SK-N-MC (cell line): ENCODE results near the gene EXTL1.

ENCODE experiments used
- DNase-seq: peaks from one replicate; pipeline ENCODE4 v3.0.0-alpha.2; 2011; ENCODE audit warnings: low read depth, low spot score
- H3K27ac ChIP-seq: fragments of 200-600 bp; sonication (generic); 2 replicates; pipeline ENCODE4 v1.5.1; 2016; ENCODE audit warnings: mixed run types
- H3K36me3 ChIP-seq: fragments of 200-600 bp; sonication (generic); 2 replicates; pipeline ENCODE4 v1.6.1; 2017; ENCODE audit warnings: antibody characterized with exemption, low read length, mixed read lengths; ENCODE audit not compliant: insufficient read depth
- H3K4me3 ChIP-seq: fragments of 200-600 bp; sonication (generic); 2 replicates; pipeline ENCODE4 v1.5.1; 2016
- H3K9ac ChIP-seq: fragments of 200-600 bp; sonication (generic); 2 replicates; pipeline ENCODE4 v1.8.0; 2017; ENCODE audit warnings: mixed run types, mixed read lengths; ENCODE audit not compliant: insufficient read length
- H3K9me3 ChIP-seq: fragments of 200-600 bp; sonication (generic); 2 replicates; pipeline ENCODE4 v1.6.1; 2017; ENCODE audit warnings: low read depth, mild to moderate bottlenecking, antibody characterized with exemption, low read length, moderate library complexity, mixed read lengths
- EZH2 ChIP-seq: fragments of 200-600 bp; sonication (generic); IDR thresholded peaks from one replicate; pipeline ENCODE4 v1.6.1; 2017; ENCODE audit warnings: antibody characterized with exemption
- FOXP2 ChIP-seq: optimal IDR thresholded peaks from 2 replicates; pipeline ENCODE3; 2011; ENCODE audit warnings: mild to moderate bottlenecking, moderate library complexity; ENCODE audit not compliant: insufficient read depth; ENCODE audit errors: extremely low read length, control extremely low read depth
- POLR2AphosphoS5 ChIP-seq: IDR thresholded peaks from 2 replicates; pipeline ENCODE4 v1.6.1; 2012; ENCODE audit warnings: mild to moderate bottlenecking, low read depth, low read length, borderline replicate concordance

The EXTL1 gene

DNA sequence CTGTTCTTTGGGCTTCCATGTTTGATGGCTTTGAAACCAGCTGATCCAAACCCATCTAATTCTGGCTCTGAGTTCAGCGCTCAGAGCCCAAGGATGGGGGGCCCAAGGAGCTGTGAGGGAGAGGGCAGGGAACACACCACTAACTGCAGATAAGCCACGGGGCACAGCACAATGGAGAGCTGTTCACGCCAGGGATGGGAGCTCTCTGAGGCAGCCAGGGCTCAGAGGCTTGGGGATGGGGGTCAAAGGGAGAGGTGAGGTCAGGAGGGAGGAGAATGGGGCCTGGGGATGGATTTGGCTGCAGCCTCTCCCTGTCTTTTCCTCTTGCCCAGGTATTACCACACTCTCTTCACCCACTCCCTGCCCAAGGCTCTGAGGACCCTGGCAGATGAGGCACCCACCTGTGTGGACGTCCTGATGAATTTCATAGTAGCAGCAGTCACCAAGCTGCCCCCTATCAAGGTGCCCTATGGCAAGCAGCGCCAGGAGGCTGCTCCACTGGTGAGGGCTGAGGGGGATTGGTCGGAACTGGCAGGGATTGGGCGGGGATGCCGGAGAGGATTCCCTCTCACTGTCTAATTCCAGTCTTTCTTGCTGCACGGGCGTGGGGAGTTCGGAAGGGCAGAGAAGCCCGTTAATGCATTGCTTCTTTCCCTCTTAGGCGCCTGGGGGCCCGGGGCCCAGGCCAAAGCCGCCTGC lies 13.1 kb downstream of the EXTL1 start:
- no peak overlapping the region for H3K9ac ChIP-seq
- no peaks in the 10 kb centered on the region for H3K9me3 ChIP-seq
- TF ChIP-seq POLR2AphosphoS5, result no peak
- TF ChIP-seq EZH2, result no peak
- H3K36me3 ChIP-seq, result no peaks in the 10 kb centered on the region
- DNase-seq, result no peak
- peak overlapping the region; percentile 96 for H3K4me3 ChIP-seq
- no peak overlapping the region for H3K27ac ChIP-seq

DNA sequence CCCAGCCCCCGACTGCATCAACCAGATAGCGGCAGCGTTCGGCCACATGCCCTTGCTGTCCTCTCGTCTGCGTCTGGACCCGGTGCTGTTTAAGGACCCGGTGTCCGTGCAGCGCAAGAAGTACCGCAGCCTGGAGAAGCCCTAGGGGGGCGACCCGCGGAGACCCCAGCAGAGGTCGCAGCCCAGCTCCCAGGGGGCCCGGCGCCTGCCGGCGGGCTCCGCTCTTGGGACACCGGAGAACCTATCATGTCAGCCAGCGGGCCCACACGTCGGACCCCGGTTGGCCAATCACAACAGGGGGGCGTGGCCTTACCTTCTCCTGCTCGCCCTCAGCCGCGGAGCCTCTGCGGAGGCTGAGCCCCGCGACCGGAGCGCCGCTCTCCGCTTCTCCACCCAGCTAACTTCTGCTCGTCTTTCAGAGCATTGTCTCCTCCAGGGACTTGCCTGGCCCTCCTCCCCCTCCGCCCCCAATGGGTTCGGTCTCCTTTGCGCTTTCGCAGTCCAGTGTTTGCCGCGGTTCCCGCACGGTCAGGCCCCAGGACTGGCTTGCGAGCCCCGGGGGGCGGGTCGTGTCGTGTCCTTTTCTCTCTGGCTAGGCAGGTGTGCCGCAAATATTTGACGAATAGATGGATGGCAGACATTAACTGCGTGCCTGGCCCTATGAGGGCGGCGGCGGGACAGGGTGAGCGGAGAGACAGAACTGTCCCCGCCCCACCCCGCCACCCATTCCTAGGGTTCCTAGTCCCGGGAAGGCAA lies 13.8 kb downstream of the EXTL1 start:
- no peaks in the 10 kb centered on the region for H3K36me3 ChIP-seq
- H3K27ac ChIP-seq, result no peak overlapping the region
- H3K9ac ChIP-seq, result peak overlapping the region; percentile 67
- no peak for DNase-seq
- H3K9me3 ChIP-seq, result no peaks in the 10 kb centered on the region
- H3K4me3 ChIP-seq, result peak overlapping the region; percentile 96
- TF ChIP-seq POLR2AphosphoS5 (peak; percentile 54; the same call in 1 of the 2 replicates), FOXP2 (no peak)

DNA sequence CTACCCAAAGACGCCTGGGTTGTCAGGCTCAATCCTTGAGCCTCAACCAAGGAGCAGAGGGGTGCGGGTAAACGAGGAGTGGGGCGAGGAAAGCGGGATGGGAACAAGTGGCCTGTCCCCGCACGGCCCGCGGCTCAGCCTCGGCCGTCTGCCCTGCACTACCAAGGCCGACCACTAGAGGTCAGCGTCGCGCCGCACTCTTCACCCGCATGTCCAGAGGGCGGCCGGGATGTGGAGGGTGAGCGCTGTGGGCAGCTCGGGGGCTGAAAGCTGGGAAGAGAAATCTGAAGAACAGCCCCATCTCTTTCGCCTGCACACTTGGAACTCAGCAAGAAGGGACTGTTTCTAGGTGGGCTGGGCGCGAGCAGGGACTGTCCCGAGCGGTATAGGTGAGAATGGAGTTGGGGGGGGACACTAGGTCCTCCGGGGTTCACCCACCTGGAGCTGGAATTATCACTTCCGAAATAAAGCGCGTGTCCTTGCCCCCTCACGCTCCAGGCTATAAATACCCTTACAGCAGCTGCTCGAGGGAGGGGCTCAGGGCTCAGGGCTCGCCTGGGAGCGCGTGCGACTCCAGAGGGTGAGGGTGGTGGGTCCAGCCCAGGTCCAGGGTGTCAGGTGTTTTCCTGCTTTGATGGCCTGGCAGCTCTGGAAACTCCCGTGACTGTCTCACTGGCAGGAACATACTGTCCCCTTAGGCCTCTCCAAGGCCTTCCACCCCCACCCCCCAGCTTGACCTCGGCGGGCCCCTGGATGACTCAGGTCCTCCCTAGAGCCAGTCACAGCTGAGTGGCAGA lies 14.6 kb downstream of the EXTL1 start:
- Histone ChIP-seq H3K9ac (peak overlapping the region; percentile 67), H3K36me3 (no peaks in the 10 kb centered on the region), H3K27ac (no peak overlapping the region), H3K9me3 (no peaks in the 10 kb centered on the region), H3K4me3 (peak overlapping the region; percentile 96)
- TF ChIP-seq EZH2, result no peak
- TF ChIP-seq POLR2AphosphoS5, result no peak
- TF ChIP-seq FOXP2, result no peak
- no peak for DNase-seq

DNA sequence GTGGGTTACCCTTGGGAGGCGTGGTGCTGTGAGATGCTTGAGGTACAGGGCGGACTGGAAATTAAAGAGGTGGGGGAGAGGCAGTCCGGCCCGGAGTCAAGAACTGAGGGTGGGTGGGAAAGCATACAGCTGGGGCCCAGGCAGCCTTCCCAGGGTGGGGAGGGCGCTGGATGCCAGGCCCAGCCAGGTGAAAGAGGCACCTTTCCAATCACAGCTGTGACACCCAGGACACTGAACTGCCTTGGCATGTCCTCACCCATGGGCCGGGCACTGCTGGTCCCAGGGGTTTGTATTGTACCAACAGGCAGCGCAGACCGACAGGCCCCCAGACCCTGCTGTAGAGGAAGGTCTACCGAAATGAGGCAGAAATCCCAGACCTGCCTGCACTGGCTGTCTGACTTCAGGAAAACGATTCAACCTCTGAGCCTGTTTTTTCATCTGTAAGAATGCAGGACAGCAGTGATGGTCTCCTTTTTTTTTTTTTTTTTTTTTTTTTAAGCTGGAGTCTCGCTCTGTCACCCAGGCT lies 15.2 kb downstream of the EXTL1 start:
- no peaks in the 10 kb centered on the region for H3K36me3 ChIP-seq
- no peak overlapping the region for H3K4me3 ChIP-seq
- H3K9ac ChIP-seq, result no peak overlapping the region
- H3K27ac ChIP-seq, result no peak overlapping the region
- no peaks in the 10 kb centered on the region for H3K9me3 ChIP-seq
- TF ChIP-seq EZH2 (no peak), POLR2AphosphoS5 (no peak), FOXP2 (no peak)
- DNase-seq, result no peak

DNA sequence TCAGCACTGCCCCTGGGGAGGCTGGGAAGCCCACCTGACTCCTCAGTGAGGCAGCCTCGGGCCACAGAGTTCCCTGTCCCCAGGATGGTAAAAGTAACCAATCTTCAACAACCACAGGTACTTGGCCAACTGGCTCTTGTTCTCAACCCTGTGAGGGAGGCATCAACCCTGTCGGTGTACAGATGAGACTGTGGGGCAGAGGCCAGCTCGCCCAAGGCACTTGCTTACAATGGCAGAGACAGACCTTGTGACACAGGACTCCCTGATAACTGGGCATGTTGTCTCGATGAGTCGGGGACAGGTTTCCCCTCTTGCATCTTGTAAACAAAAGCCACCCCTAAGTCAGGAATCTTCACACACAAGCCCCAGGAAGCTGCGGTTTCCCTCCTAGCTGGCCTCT lies 16.3 kb downstream of the EXTL1 start:
- no peak for TF ChIP-seq POLR2AphosphoS5
- no peak for TF ChIP-seq FOXP2
- TF ChIP-seq EZH2, result no peak
- H3K27ac ChIP-seq, result no peak overlapping the region
- no peaks in the 10 kb centered on the region for H3K36me3 ChIP-seq
- H3K4me3 ChIP-seq, result no peak overlapping the region
- no peak overlapping the region for H3K9ac ChIP-seq
- H3K9me3 ChIP-seq, result no peaks in the 10 kb centered on the region
- DNase-seq, result no peak

DNA sequence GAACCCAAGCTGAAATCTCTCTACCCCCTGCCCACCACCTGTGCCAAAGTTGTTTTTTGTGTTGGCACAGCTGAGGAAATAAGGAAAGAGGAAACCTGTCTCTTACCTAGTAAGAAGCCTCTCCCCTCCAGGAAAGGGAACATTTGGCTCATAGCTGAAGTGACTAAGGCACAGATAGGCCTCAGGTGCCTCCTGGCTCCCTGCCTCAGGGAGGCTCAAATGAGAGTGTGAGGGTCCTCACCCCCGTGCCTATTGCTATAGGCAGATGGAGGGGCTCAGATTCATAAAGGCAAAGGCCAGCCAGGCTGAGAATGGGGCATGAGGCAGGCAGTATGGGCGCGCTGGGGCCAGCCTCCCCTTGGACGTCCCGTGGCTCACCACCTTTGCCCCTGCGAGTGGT lies 16.9 kb downstream of the EXTL1 start:
- no peak for DNase-seq
- no peaks in the 10 kb centered on the region for H3K9me3 ChIP-seq
- H3K9ac ChIP-seq, result no peak overlapping the region
- no peaks in the 10 kb centered on the region for H3K36me3 ChIP-seq
- no peak overlapping the region for H3K27ac ChIP-seq
- no peak overlapping the region for H3K4me3 ChIP-seq
- TF ChIP-seq FOXP2, result no peak
- TF ChIP-seq EZH2, result no peak
- TF ChIP-seq POLR2AphosphoS5, result no peak

DNA sequence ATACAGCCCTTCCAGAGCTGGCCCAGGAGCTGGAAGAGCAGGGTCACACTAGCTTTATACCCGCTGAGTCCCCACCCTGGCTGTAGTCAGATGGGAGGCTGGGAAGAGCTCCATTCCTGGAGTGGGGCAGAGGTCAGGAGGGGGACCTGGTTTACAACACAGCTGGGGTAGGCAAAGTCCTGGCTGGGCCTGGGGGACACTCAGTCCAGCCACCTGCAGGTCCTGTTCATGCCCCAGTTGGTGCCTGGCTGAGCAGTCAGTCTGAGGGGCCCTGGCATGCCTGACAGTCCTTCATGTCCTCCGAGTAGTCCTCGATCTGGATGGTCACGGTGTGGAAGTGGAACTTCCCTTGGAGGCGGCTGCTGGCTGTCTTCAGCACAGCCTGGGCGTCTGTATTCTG lies 17.3 kb downstream of the EXTL1 start:
- TF ChIP-seq FOXP2 (no peak), POLR2AphosphoS5 (no peak), EZH2 (no peak)

DNA sequence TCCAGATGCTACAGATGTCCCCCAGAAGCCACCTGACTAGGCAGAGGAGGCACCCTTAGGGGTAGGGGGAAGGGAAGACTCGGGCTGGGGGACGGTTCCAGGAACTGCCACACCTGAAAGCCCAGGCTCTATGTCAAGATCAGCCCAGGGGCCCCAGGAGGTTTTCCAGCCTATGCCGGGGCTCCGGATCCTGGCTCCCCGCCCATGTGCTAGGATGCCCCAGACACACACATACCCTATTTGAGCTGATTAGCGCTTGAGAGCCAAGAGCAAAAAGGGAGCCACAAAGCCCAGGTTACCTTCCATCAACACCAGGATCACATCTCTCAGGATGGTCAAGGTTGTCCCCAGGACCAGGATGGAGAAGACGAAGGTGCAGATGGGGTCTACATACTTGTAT lies 19.8 kb downstream of the EXTL1 start:
- Histone ChIP-seq H3K9ac (no peak overlapping the region), H3K9me3 (no peaks in the 10 kb centered on the region), H3K4me3 (no peak overlapping the region), H3K36me3 (no peaks in the 10 kb centered on the region), H3K27ac (no peak overlapping the region)
- DNase-seq, result no peak
- TF ChIP-seq POLR2AphosphoS5 (no peak), EZH2 (no peak), FOXP2 (no peak)

More for the DNA sequence above, 17.3 kb downstream of the EXTL1 start:
- no peak overlapping the region for H3K9ac ChIP-seq
- DNase-seq, result no peak
- H3K9me3 ChIP-seq, result no peaks in the 10 kb centered on the region
- H3K36me3 ChIP-seq, result no peaks in the 10 kb centered on the region
- no peak overlapping the region for H3K27ac ChIP-seq
- H3K4me3 ChIP-seq, result no peak overlapping the region
